ENCODE results near the gene DKK1.

Gene DKK1, protein sequence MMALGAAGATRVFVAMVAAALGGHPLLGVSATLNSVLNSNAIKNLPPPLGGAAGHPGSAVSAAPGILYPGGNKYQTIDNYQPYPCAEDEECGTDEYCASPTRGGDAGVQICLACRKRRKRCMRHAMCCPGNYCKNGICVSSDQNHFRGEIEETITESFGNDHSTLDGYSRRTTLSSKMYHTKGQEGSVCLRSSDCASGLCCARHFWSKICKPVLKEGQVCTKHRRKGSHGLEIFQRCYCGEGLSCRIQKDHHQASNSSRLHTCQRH

DNA sequence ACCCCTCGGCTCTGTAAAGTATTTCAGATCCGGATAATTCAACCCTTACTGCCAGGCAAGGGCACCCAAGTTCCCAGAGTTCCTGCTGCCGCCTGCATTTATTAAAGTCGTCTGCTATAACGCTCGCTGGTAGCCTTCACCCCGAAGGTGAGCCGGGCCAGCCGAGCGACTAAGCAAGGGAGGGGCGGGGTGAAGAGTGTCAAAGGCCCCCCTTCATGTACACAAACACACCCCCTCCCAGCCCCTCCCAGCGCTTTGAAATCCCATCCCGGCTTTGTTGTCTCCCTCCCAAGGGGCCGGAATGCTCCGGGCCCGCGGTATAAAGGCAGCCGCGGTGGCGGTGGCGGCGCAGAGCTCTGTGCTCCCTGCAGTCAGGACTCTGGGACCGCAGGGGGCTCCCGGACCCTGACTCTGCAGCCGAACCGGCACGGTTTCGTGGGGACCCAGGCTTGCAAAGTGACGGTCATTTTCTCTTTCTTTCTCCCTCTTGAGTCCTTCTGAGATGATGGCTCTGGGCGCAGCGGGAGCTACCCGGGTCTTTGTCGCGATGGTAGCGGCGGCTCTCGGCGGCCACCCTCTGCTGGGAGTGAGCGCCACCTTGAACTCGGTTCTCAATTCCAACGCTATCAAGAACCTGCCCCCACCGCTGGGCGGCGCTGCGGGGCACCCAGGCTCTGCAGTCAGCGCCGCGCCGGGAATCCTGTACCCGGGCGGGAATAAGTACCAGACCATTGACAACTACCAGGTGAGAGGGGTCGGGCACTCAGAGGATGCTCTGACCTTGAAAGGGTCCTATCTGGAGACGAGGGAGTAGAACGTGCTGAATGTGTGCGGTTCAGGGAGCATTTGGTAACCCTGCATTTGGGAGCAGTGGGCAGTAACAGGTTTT is at the start of gene DKK1:
Gene DKK1 (plus strand): TSS at position 349 of the 889 bp plus-strand sequence. CDS start 154 bp downstream, at position 503.
- H3K27me3 ChIP-seq (ENCODE audit: low read depth, low read length) = no peaks in the 10 kb centered on the region
- H3K36me3 ChIP-seq (replicated peaks; ENCODE audit: low read depth, low read length) = no peaks in the 10 kb centered on the region
- H3K4me1 ChIP-seq (ENCODE audit: low read length) = no peaks in the 10 kb centered on the region
- H3K79me2 ChIP-seq (ENCODE audit: low read length) = no peaks in the 10 kb centered on the region
- H3K4me3 ChIP-seq (ENCODE audit: low read length) = no peak within 1 kb of the TSS
- H3K27ac ChIP-seq (ENCODE audit: low read length) = no peak within 1 kb of the TSS
- no peak within 1 kb of the TSS for H3K9ac ChIP-seq (ENCODE audit: low read length)
- TF ChIP-seq EZH2phosphoT487 (IDR thresholded peaks at IDR 0.05; ENCODE audit: low read depth) (no peak), CTCF (IDR thresholded peaks at IDR 0.05; ENCODE audit: low read depth, low read length) (no peak)
- H2AFZ ChIP-seq (ENCODE audit: low read depth, low read length) = no peak within 1 kb of the TSS
- H3K9me3 ChIP-seq (ENCODE audit: insufficient read depth, low read length) = no peaks in the 10 kb centered on the region
- no peaks in the 10 kb centered on the region for H4K20me1 ChIP-seq (ENCODE audit: insufficient read depth, low read length)
- H3K4me2 ChIP-seq (ENCODE audit: low read length) = no peak within 1 kb of the TSS

DNA sequence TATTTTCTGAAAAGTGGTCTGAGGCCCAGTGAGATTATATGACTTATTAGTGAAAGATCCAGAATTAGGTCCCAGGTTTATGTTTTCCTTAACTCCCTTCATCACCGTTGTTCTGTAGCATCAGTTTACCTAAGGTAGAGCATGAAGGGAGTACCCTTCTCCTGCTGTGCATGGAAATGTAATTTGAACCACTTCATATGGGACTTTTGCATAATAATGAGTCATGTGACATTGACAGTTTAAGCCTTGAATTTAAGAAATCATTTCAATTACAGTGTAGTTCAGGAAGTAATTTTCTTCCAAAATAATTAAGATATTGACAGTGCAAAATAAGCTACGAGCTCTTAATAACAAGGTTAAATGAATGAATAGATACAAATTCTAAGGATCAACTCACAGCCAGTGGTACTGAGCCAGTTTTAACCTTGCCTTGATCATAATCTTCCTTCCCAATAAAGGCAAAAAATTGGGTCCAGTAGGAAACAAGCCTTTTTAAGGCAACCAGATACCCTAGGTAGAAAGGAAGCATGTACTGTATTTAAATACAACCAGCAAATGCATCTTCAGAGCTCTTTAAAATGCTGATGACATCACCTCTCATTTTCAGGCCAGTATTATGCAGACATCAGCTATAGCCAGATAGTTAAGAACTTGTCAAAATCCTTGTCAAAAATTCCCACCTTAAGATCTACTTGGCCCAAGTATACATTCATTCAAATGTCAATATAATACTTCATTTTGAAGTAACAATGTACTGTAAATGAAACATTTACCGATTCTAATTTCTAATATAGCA is 48.8 kb upstream of the DKK1 start:
- no peak overlapping the region for H3K4me2 ChIP-seq (ENCODE audit: low read length)

GRCh38 chr10:52266858-52267257 is 47.2 kb upstream of the DKK1 start:
- no peaks in the 10 kb centered on the region for H3K79me2 ChIP-seq (ENCODE audit: low read length)
- no peak overlapping the region for H3K4me2 ChIP-seq (ENCODE audit: low read length)
- H3K9me3 ChIP-seq (ENCODE audit: insufficient read depth, low read length) = no peaks in the 10 kb centered on the region
- no peaks in the 10 kb centered on the region for H3K27me3 ChIP-seq (ENCODE audit: low read depth, low read length)
- H3K4me1 ChIP-seq (ENCODE audit: low read length) = peaks cover 6% of the 10 kb centered on the region; the same call in 1 of the 2 replicates
- no peak overlapping the region for H3K9ac ChIP-seq (ENCODE audit: low read length)
- H3K27ac ChIP-seq (ENCODE audit: low read length) = no peak overlapping the region
- H2AFZ ChIP-seq (ENCODE audit: low read depth, low read length) = no peak overlapping the region
- H4K20me1 ChIP-seq (ENCODE audit: insufficient read depth, low read length) = no peaks in the 10 kb centered on the region
- H3K36me3 ChIP-seq (replicated peaks; ENCODE audit: low read depth, low read length) = no peaks in the 10 kb centered on the region
- TF ChIP-seq CTCF (IDR thresholded peaks at IDR 0.05; ENCODE audit: low read depth, low read length) (no peak), EZH2phosphoT487 (IDR thresholded peaks at IDR 0.05; ENCODE audit: low read depth) (no peak)
- H3K4me3 ChIP-seq (ENCODE audit: low read length) = no peak overlapping the region

More for the DNA sequence above, 48.8 kb upstream of the DKK1 start:
- Histone ChIP-seq H3K9ac (ENCODE audit: low read length) (no peak overlapping the region), H4K20me1 (ENCODE audit: insufficient read depth, low read length) (no peaks in the 10 kb centered on the region), H3K27me3 (ENCODE audit: low read depth, low read length) (no peaks in the 10 kb centered on the region), H3K9me3 (ENCODE audit: insufficient read depth, low read length) (no peaks in the 10 kb centered on the region), H3K4me3 (ENCODE audit: low read length) (no peak overlapping the region), H3K36me3 (replicated peaks; ENCODE audit: low read depth, low read length) (no peaks in the 10 kb centered on the region), H2AFZ (ENCODE audit: low read depth, low read length) (no peak overlapping the region), H3K27ac (ENCODE audit: low read length) (no peak overlapping the region), H3K79me2 (ENCODE audit: low read length) (no peaks in the 10 kb centered on the region), H3K4me1 (ENCODE audit: low read length) (peaks cover 6% of the 10 kb centered on the region; the same call in 1 of the 2 replicates)
- TF ChIP-seq CTCF (IDR thresholded peaks at IDR 0.05; ENCODE audit: low read depth, low read length) (no peak), EZH2phosphoT487 (IDR thresholded peaks at IDR 0.05; ENCODE audit: low read depth) (no peak)
